ENCODE results near the gene BCAN.

DNA sequence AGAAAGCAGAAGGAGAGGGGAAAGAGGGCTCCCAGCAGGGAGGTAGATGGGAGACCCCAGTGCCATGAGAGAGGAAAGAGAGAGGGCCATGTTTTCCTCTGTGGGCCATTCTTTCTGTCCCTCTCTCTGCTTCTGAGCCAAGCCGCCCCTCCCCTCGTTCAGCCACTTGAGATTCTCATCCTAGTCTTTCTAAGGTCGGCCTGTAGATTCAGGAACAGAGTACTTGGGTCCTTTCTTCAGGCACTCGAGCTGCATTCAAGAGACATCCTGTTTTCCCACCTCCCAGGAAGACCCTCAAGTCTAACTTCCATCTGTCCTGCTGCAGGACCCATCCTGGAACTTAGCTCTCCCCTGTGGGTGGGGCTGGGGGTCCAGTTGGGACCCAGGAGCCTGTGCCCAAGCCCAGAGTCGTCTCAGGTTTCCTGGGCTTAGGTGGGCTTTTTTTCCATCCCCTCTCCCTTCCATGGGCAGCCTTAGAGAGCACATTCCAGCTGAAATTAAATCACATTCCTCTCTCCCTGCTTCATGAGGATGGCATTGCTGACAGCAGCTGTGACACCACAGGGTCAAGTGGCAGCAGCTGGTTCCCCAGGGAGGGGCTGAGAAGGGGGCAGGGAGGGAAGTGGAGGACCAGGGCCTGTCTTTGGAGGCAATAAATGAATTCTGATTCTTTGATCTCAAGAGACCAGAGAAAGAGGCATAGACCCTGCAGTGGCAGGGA is 22.3 kb downstream of the BCAN start:
- TF ChIP-seq, protein P1, sequence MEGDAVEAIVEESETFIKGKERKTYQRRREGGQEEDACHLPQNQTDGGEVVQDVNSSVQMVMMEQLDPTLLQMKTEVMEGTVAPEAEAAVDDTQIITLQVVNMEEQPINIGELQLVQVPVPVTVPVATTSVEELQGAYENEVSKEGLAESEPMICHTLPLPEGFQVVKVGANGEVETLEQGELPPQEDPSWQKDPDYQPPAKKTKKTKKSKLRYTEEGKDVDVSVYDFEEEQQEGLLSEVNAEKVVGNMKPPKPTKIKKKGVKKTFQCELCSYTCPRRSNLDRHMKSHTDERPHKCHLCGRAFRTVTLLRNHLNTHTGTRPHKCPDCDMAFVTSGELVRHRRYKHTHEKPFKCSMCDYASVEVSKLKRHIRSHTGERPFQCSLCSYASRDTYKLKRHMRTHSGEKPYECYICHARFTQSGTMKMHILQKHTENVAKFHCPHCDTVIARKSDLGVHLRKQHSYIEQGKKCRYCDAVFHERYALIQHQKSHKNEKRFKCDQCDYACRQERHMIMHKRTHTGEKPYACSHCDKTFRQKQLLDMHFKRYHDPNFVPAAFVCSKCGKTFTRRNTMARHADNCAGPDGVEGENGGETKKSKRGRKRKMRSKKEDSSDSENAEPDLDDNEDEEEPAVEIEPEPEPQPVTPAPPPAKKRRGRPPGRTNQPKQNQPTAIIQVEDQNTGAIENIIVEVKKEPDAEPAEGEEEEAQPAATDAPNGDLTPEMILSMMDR (IDR thresholded peaks at IDR 0.05; ENCODE audit: control extremely low read depth in 1 of 3, insufficient read depth in 1 of 3, low read depth in 1 of 3, low read length in 3 of 3), result no peak
- no peak for TF ChIP-seq SUZ12 (IDR thresholded peaks at IDR 0.05; ENCODE audit: low read length)

Measured in H1 (cell line).